Skeletal muscle tissue (tissue), 4 donors: ENCODE measurements around the gene C12orf76. TPM values are rescaled to one million over a fixed set of nuclear protein-coding genes. Genes with fewer than 3 reads are reported as not detected.
"Not testable (repeated sequence)": the region's sequence is repeated elsewhere in the genome, so short reads cannot be mapped to it uniquely, and the experiment has no call there.

Source experiments
- H3K27ac ChIP-seq: one replicate; pipeline ENCODE4 v1.7.0; 2013; ENCODE audit warnings: mild to moderate bottlenecking, low read depth, low read length, inconsistent platforms
- H3K27me3 ChIP-seq, 3 donors: one replicate each; pipeline ENCODE4 v1.7.0; 2013; ENCODE audit warnings: low read length in 3 of 3; ENCODE audit not compliant: control insufficient read depth in 3 of 3, insufficient read depth in 3 of 3
- H3K36me3 ChIP-seq, 3 donors: one replicate each; pipeline ENCODE4 v1.7.0; 2013; ENCODE audit warnings: low read length in 3 of 3; ENCODE audit not compliant: control insufficient read depth in 3 of 3, insufficient read depth in 3 of 3
- H3K4me1 ChIP-seq, 3 donors: one replicate each; pipeline ENCODE4 v1.7.0; 2013; ENCODE audit warnings: low read length in 3 of 3, mild to moderate bottlenecking in 3 of 3; ENCODE audit not compliant: control insufficient read depth in 3 of 3, insufficient read depth in 3 of 3
- H3K4me3 ChIP-seq, 3 donors: one replicate each; pipeline ENCODE4 v1.7.0; 2013; ENCODE audit warnings: low read length in 3 of 3
- H3K9ac ChIP-seq, 3 donors: one replicate each; pipeline ENCODE4 v1.7.0; 2013; ENCODE audit warnings: low read length in 3 of 3, mild to moderate bottlenecking in 3 of 3, moderate library complexity in 2 of 3, low read depth in 1 of 3
- H3K9me3 ChIP-seq, 3 donors: one replicate each; pipeline ENCODE4 v1.7.0; 2013; ENCODE audit warnings: low read length in 3 of 3; ENCODE audit not compliant: control insufficient read depth in 3 of 3
- total RNA-seq: library from RNA; depleted of rRNA; stranded (reverse); fragments of >200 nt; gene quantifications from one replicate; pipeline ENCODE4 v1.2.3, GENCODE V29; 2014
- donor health status: Osteomylitis.

Gene C12orf76
- total RNA-seq, 1 donor from 2014 or later = 23.0 TPM

DNA sequence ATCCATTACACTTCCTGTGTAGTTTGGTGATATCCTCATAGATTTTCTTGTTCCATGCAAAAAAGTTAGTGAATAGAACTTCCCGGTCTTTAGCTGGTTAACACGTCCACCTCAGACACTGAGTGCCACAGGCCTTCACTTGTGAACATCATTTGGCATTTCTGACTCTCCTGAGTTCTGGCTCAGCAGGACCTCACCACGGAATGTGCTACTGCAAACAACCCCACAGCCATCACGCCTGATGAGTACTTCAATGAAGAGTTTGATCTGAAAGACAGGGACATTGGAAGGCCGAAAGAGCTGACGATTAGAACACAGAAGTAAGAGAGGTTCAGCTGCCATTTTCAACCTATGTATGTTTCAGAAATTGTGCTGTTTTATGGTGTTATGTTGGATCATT is 20.0 kb downstream of the C12orf76 start:
- Histone ChIP-seq H3K27ac (no peak overlapping the region), H3K9ac (no peak overlapping the region), H3K9me3 (no peaks in the 10 kb centered on the region), H3K27me3 (no peaks in the 10 kb centered on the region), H3K36me3 (peaks cover 19 to 47% (median 44%) of the 10 kb centered on the region in 3 donors), H3K4me3 (no peak overlapping the region), H3K4me1 (peaks cover 13 to 14% (median 13%) of the 10 kb centered on the region in 3 donors)

GRCh38 chr12:110024051-110024450 is 24.3 kb downstream of the C12orf76 start:
- Histone ChIP-seq H3K9me3 (no peaks in the 10 kb centered on the region), H3K27me3 (no peaks in the 10 kb centered on the region), H3K4me1 (peaks cover 14 to 17% (median 16%) of the 10 kb centered on the region in 3 donors), H3K27ac (peak overlapping the region; percentile 51), H3K36me3 (peaks cover 24 to 52% (median 40%) of the 10 kb centered on the region in 3 donors), H3K9ac (no peak overlapping the region), H3K4me3 (no peak overlapping the region)

DNA sequence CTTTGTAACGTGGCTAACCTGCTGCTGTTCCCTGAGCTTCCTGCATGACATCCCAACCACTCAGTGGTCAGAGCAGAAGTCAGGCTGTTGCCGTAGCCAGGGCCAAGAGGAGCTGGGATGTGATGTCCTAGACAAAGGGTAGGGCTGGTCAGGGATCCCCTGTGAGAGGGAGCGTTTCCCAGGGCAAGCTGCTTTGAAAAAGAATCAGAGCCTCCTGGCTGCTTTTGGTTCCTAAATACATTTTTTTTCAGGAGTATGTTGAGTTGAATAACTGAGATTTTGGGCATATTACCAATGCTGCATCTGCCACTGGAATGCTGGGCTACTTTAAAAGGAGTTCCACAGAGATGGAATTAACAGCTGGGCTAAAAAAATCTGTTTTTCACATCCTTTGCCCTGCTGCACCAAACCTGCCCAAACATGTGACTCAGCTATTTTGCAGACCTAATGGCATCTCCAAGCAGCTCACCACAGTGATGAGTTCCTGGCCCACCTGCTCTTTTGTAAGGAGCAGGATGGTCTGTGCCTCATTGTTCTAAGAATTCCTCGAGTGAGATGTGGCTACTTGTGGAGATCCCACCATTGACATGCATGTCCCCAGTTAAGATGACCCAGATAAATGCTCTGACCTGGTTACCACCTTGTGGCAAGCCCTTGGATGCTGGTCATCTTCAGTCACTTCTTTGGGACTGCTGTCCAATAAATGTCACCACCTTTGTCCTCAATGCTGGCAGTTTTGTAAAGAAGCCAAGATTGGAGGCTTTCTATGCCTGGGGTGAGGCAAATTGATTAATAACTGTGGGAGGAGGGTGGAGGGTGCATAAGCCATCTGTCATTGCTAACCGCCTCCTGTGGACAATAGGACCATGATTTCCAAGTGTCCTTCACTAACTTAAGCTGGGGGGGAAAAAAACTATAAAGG is 25.0 kb downstream of the C12orf76 start:
- Histone ChIP-seq H3K27ac (no peak overlapping the region), H3K9me3 (no peaks in the 10 kb centered on the region), H3K4me1 (peaks cover 14 to 17% (median 16%) of the 10 kb centered on the region in 3 donors), H3K9ac (no peak overlapping the region), H3K36me3 (peaks cover 26 to 57% (median 43%) of the 10 kb centered on the region in 3 donors), H3K4me3 (no peak overlapping the region), H3K27me3 (no peaks in the 10 kb centered on the region)

- H3K4me3 ChIP-seq = no peak overlapping the region
- peaks cover 14 to 17% (median 16%) of the 10 kb centered on the region in 3 donors for H3K4me1 ChIP-seq
- no peak overlapping the region for H3K27ac ChIP-seq
- no peaks in the 10 kb centered on the region for H3K27me3 ChIP-seq
- no peaks in the 10 kb centered on the region for H3K9me3 ChIP-seq
- no peak overlapping the region for H3K9ac ChIP-seq
- peaks cover 21 to 47% (median 40%) of the 10 kb centered on the region in 3 donors for H3K36me3 ChIP-seq
These were observed 27.4 kb downstream of the C12orf76 start for GRCh38 chr12:110020956-110021355.

DNA sequence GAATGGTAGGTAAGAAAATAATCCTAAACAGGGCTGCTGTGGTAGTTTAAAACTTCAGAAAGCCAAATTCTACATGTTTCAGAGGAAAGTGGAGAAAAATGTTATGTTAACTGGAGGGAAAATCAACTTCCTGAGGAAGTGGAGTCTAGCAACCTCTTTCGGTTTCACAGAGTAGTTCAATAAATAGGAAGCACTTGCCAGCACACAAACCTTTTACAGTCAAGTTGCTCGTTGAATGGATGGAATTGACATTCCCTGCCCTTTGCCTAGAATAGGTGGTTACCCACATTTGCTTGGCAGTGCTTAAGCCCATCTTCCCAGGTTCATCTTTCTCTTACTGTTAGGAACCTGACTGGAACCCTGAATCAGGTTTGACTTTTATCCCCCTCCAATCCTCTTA is 33.2 kb downstream of the C12orf76 start:
- Histone ChIP-seq H3K4me3 (no peak overlapping the region), H3K4me1 (no peaks in the 10 kb centered on the region), H3K27ac (no peak overlapping the region), H3K27me3 (no peaks in the 10 kb centered on the region), H3K9me3 (no peaks in the 10 kb centered on the region), H3K36me3 (peaks cover 19 to 45% (median 40%) of the 10 kb centered on the region in 3 donors), H3K9ac (no peak overlapping the region)

DNA sequence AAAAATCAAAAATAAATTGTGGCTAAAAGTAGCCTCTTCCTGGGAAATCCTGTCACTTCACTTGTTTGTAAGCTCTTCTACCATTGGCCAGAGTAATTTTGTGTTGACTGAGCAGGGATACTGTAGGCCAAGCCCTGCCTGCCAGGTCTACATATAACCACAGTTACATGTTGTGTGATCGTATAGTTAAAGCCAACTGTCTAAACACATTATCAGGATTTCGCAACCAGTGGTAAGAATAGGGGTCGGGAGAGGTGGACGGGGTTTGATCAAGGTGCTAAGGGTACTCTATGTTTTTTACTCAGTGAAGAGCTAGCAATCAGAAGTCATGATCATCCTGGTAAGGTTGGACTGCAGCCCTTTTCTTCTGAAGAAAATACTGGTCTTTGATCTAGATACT is 35.7 kb downstream of the C12orf76 start:
- no peaks in the 10 kb centered on the region for H3K4me1 ChIP-seq
- H3K9me3 ChIP-seq = no peaks in the 10 kb centered on the region
- no peaks in the 10 kb centered on the region for H3K27me3 ChIP-seq
- H3K27ac ChIP-seq = no peak overlapping the region
- H3K4me3 ChIP-seq = no peak overlapping the region
- H3K9ac ChIP-seq = no peak overlapping the region
- H3K36me3 ChIP-seq = peaks cover 13 to 21% (median 18%) of the 10 kb centered on the region in 3 donors

DNA sequence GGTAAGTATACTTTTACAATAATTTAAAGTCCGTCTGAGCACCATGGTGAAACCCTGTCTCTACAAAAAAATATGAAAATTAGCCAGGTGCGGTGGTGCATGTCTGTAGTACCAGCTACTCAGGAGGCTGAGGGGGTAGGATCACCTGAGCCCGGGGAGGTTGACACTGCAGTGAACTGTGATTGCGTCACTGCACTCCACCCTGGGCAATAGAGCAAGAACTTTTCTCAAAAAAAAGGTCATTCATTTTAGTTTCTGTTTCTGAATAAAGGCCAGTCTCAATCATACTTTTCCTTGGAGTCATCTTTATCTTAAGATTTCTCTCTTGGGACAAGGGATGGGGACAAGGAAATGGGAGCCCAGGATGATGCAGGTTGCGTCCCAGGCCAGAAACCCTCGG is 36.2 kb downstream of the C12orf76 start:
- no peak overlapping the region for H3K4me3 ChIP-seq
- H3K27ac ChIP-seq = no peak overlapping the region
- no peaks in the 10 kb centered on the region for H3K27me3 ChIP-seq
- no peaks in the 10 kb centered on the region for H3K4me1 ChIP-seq
- no peaks in the 10 kb centered on the region for H3K9me3 ChIP-seq
- H3K9ac ChIP-seq = no peak overlapping the region
- peaks cover 13 to 21% (median 18%) of the 10 kb centered on the region in 3 donors for H3K36me3 ChIP-seq

GRCh38 chr12:110010853-110011723 is 37.2 kb downstream of the C12orf76 start:
- Histone ChIP-seq H3K27me3 (no peaks in the 10 kb centered on the region), H3K9me3 (no peaks in the 10 kb centered on the region), H3K36me3 (peaks cover 13 to 21% (median 18%) of the 10 kb centered on the region in 3 donors), H3K4me1 (no peaks in the 10 kb centered on the region), H3K9ac (no peak overlapping the region), H3K4me3 (no peak overlapping the region), H3K27ac (no peak overlapping the region)

DNA sequence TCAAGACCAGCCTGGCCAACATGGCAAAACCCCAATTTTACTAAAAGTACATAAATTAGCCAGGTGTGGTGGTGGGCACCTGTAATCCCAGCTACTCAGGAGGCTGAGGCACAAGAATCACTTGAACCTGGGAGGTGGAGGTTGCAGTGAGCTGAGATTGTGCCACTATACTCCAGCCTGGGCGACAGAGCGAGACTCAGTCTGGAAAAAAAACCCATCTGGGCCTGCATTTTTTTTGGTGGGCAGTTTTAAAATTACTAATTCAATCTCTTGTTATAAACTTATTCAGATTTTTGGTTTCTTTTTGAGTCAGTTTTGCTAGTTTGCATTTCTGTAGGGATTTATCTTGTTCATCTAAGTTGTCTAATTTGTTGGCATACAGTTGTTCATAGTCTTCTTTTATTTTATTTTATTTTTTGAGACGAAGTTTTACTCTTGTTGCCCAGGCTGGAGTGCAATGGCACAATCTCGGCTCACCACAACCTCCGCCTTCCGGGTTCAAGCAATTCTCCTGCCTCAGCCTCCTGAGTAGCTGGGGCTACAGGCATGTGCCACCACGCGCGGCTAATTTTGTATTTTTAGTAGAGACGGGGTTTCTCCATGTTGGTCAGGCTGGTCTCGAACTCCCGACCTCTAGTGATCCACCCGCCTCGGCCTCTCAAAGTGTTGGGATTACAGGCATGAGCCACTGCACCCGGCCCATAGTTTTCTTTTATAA is 39.5 kb downstream of the C12orf76 start:
- H3K4me3 ChIP-seq, H3K27ac ChIP-seq, H3K9ac ChIP-seq, H3K9me3 ChIP-seq, H3K4me1 ChIP-seq, H3K27me3 ChIP-seq: not testable (repeated sequence)
- peaks cover 9 to 17% (median 12%) of the 10 kb centered on the region in 3 donors for H3K36me3 ChIP-seq
